MM.1S (cell line): ENCODE data around the gene ZNF263.

Experiments used
- EZH2 ChIP-seq: fragments of 300-600 bp; sonication (generic); optimal IDR thresholded peaks from 2 replicates; pipeline ENCODE3; 2017; ENCODE audit warnings: low read depth, mild to moderate bottlenecking, antibody characterized with exemption, low read length, mixed read lengths
- TF ChIP-seq, protein P1 (sequence below): fragments of 300-600 bp; sonication (generic); IDR thresholded peaks from 2 replicates; pipeline ENCODE4 v1.5.1; 2016; ENCODE audit warnings: antibody characterized with exemption, low read length, mixed read lengths

DNA sequence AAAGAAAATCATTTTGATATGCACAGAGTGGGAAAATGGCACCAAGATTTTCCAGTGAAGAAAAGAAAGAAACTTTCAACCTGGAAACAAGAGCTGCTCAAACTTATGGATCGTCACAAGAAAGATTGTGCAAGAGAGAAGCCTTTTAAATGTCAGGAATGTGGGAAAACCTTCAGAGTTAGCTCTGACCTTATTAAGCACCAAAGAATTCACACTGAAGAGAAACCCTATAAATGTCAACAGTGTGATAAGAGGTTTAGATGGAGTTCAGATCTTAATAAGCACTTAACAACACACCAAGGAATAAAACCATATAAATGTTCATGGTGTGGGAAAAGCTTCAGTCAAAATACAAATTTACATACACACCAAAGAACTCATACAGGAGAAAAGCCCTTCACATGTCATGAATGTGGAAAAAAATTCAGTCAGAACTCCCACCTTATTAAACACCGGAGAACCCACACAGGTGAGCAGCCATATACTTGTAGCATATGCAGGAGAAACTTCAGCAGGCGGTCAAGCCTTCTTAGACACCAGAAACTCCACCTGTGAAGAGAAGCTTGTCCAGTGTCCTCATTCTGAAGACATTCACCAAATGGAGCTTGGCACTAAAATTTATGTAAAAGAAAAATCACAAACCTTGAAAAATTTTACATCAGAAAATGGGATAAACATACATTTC, 34.2 kb downstream of the ZNF263 start:
- TF ChIP-seq EZH2 = no peak
- TF ChIP-seq, protein P1, sequence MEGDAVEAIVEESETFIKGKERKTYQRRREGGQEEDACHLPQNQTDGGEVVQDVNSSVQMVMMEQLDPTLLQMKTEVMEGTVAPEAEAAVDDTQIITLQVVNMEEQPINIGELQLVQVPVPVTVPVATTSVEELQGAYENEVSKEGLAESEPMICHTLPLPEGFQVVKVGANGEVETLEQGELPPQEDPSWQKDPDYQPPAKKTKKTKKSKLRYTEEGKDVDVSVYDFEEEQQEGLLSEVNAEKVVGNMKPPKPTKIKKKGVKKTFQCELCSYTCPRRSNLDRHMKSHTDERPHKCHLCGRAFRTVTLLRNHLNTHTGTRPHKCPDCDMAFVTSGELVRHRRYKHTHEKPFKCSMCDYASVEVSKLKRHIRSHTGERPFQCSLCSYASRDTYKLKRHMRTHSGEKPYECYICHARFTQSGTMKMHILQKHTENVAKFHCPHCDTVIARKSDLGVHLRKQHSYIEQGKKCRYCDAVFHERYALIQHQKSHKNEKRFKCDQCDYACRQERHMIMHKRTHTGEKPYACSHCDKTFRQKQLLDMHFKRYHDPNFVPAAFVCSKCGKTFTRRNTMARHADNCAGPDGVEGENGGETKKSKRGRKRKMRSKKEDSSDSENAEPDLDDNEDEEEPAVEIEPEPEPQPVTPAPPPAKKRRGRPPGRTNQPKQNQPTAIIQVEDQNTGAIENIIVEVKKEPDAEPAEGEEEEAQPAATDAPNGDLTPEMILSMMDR = no peak
